Lower leg skin (tissue), 4 donors: ENCODE data around the gene DIRAS3. TPM values are rescaled to one million over a fixed set of nuclear protein-coding genes. Genes with fewer than 3 reads are reported as not detected.
"Not testable (repeated sequence)": the region's sequence is repeated elsewhere in the genome, so short reads cannot be mapped to it uniquely, and the experiment has no call there.

ENCODE experiments used
- DNase-seq, 2 donors: peaks; one replicate each; pipeline ENCODE4 v3.0.0-alpha.2; 2019; ENCODE audit warnings: low spot score in 2 of 2
- H3K4me3 ChIP-seq: fragments of 200-600 bp; sonication (generic); 2 replicates; pipeline ENCODE4 v1.5.1; 2017; ENCODE audit warnings: mild to moderate bottlenecking, low read depth; ENCODE audit not compliant: poor library complexity, severe bottlenecking
- POLR2A ChIP-seq, 2 donors: fragments of 450-650 bp; IDR thresholded peaks; one replicate each; pipeline ENCODE4 v1.6.1; 2016 to 2017; ENCODE audit warnings: antibody characterized with exemption in 2 of 2, mild to moderate bottlenecking in 1 of 2, moderate library complexity in 1 of 2
- WGBS, 2 donors: methylation state at CpG; one replicate each; pipeline ENCODE4 v1.1.5; 2018; 5-methylcytosine and 5-hydroxymethylcytosine counted together
- intact Hi-C: fragments of 100-400 bp; cut with DNase I; formaldehyde crosslinking; loops from one replicate; pipeline ENCODE4 v1.15.0; 2023; ENCODE audit warnings: low total_unique reads
- total RNA-seq, 4 donors: library from RNA; depleted of rRNA; stranded (reverse); fragments of >200 nt; gene quantifications; one replicate each; pipeline ENCODE4 v1.1.0, GENCODE V29; 2016
- TF ChIP-seq, protein P1 (sequence below), 3 donors: fragments of 450-650 bp; IDR thresholded peaks; one replicate each; pipeline ENCODE4 v1.5.1; 2016; ENCODE audit warnings: antibody characterized with exemption in 3 of 3, mild to moderate bottlenecking in 3 of 3, moderate library complexity in 2 of 3

The DIRAS3 gene
- total RNA-seq, 4 donors from 2014 or later = 0.55 to 2.9 (median 1.7) TPM; not detected in 1

DNA sequence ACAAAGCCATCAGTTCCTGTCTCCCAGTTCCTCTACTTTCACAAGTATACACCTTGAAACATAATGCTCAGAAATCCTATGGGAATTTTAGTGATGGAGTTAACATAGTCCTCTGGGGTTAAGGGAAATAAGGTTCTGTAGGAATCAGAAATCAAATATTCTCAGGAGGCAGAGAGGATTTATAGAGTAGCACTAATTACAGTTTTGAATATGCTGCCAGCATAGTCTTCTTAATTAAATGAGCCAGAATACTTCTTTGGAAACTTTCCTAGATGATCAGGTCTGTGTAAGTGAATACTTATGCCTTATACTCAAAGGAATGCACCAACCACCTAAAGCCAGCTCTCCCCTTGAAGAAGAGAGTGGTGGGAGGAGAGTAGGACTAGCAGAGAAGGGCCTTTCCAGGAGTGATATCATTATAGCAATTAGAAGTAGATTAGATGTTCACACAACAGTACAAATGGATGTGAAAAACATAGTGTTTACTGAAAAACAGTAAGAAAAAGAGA lies 31.4 kb upstream of the DIRAS3 start:
- intact Hi-C loops = no loop called here
- TF ChIP-seq, protein P1, sequence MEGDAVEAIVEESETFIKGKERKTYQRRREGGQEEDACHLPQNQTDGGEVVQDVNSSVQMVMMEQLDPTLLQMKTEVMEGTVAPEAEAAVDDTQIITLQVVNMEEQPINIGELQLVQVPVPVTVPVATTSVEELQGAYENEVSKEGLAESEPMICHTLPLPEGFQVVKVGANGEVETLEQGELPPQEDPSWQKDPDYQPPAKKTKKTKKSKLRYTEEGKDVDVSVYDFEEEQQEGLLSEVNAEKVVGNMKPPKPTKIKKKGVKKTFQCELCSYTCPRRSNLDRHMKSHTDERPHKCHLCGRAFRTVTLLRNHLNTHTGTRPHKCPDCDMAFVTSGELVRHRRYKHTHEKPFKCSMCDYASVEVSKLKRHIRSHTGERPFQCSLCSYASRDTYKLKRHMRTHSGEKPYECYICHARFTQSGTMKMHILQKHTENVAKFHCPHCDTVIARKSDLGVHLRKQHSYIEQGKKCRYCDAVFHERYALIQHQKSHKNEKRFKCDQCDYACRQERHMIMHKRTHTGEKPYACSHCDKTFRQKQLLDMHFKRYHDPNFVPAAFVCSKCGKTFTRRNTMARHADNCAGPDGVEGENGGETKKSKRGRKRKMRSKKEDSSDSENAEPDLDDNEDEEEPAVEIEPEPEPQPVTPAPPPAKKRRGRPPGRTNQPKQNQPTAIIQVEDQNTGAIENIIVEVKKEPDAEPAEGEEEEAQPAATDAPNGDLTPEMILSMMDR (IDR thresholded peaks at IDR 0.05) = no peak
- TF ChIP-seq POLR2A (IDR thresholded peaks at IDR 0.05) = no peak

DNA sequence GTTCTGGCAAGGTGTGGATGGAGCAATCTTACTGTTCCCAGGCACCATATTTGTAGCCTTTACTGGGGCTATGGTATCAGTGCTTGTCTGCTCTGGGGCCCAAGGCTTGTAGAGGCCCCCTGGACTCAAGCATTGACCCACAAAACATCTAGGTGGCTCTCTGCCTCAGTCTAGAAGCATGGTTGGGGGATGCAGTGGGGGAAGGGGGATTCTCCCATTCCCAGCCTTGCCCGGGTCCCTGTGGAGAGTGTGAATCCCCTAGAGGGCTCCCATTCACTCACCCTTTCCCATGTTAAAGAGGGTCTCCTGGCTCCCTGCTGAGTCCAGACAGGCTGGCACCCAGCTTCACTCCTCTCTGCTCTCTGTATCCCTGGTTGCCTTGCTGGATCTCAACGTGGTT lies 28.2 kb upstream of the DIRAS3 start:
- 78 to 81% methylated on average over 2 of the region's 2 CpGs for WGBS, 2 donors
- TF ChIP-seq, protein P1 (IDR thresholded peaks at IDR 0.05) = no peak
- no peak for TF ChIP-seq POLR2A (IDR thresholded peaks at IDR 0.05)
- intact Hi-C loops = no loop called here
- DNase-seq = no peak
- H3K4me3 ChIP-seq = no peak overlapping the region

More for the DNA sequence above, 31.4 kb upstream of the DIRAS3 start:
- DNase-seq = no peak
- H3K4me3 ChIP-seq = no peak overlapping the region

- TF ChIP-seq, protein P1 (IDR thresholded peaks at IDR 0.05) = no peak
- TF ChIP-seq POLR2A (IDR thresholded peaks at IDR 0.05) = no peak
- DNase-seq = no peak
- intact Hi-C loops = no loop called here
- no peak overlapping the region for H3K4me3 ChIP-seq
Measured at GRCh38 chr1:68074472-68074871, 24.0 kb upstream of the DIRAS3 start.

DNA sequence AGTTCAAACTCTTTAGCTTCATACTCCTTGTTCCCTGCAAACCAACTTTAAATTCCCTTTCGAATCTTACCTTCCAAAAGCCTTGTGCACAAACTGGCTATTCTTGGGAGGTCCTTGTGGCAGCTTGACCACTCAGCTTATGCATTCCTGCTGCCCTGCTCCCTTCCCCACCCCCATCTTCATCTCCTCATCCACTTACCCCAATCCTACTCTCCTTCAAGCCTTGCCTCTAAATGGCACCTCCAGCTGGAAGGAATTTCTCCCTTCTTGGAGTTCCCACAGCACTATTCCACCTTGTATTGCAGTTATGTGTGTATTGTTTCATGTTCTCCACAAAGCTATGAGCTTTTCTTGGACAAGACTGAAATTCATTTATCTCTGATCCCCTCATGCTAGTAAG lies 15.3 kb upstream of the DIRAS3 start:
- no peak for DNase-seq
- H3K4me3 ChIP-seq = no peak overlapping the region
- 84 to 88% methylated on average over 1 of the region's 1 CpG for WGBS, 2 donors
- TF ChIP-seq POLR2A (IDR thresholded peaks at IDR 0.05) = no peak
- TF ChIP-seq, protein P1 (IDR thresholded peaks at IDR 0.05) = no peak
- intact Hi-C loops = no loop called here

GRCh38 chr1:68058053-68058452 lies 7.6 kb upstream of the DIRAS3 start:
- DNase-seq, H3K4me3 ChIP-seq, intact Hi-C loops: not testable (repeated sequence)
- 89 to 96% methylated on average over 6 of the region's 6 CpGs for WGBS, 2 donors

DNA sequence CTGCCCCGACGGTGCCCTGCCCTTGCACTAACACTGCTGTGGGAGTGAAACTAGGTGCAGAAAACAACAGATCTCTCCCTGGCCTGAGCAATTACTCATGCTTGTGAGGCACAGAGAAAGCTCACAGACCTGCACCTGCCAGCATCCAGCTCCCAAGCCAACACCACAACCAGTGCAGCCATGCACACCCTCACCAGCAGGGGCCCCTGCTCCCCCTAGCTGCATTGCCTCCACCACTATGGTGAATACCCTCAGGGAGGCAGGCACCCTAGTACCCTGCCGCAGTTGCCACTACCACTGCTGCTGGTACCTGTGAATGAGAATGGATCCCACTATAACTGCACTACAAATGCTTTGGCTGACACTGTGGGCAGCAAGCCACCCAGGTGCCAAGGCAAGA lies 7.1 kb upstream of the DIRAS3 start:
- TF ChIP-seq, protein P1 (IDR thresholded peaks at IDR 0.05) = no peak
- no peak for TF ChIP-seq POLR2A (IDR thresholded peaks at IDR 0.05)
- 100% methylated on average over 3 of the region's 3 CpGs for WGBS, 2 donors
- DNase-seq = no peak
- intact Hi-C loops = no loop called here
- H3K4me3 ChIP-seq = no peak overlapping the region
